Spleen (tissue), 11 donors: ENCODE data around the gene CLCF1. TPM values are rescaled to one million over a fixed set of nuclear protein-coding genes. Genes with fewer than 3 reads are reported as not detected.
A peak's percentile ranks its signal among the peaks of the same experiment; 100 is the strongest.
"Not testable (repeated sequence)": the region's sequence is repeated elsewhere in the genome, so short reads cannot be mapped to it uniquely, and the experiment has no call there.

Experiments used
- DNase-seq: peaks from one replicate; pipeline ENCODE4 v3.0.0-alpha.2; 2020
- H3K27ac ChIP-seq, 8 donors: fragments of 200-600 bp; sonication (generic) in 7 of 8; 1 replicate in 4 of 8; 2 replicates in 4 of 8; pipeline versions ENCODE4 v1.5.0 to v1.8.0; 2016 to 2021; ENCODE audit warnings: inconsistent platforms in 4 of 8, mild to moderate bottlenecking in 4 of 8, moderate library complexity in 1 of 8
- H3K27me3 ChIP-seq, 7 donors: fragments of 200-600 bp; sonication (generic) in 6 of 7; replicated peaks in 1 of 7; 1 replicate in 4 of 7; 2 replicates in 3 of 7; pipeline versions ENCODE4 v1.5.0 to v1.8.0; 2016 to 2021; ENCODE audit warnings: inconsistent platforms in 3 of 7, mild to moderate bottlenecking in 1 of 7
- H3K36me3 ChIP-seq, 6 donors: fragments of 200-600 bp; sonication (generic) in 5 of 6; 1 replicate in 4 of 6; 2 replicates in 2 of 6; pipeline versions ENCODE4 v1.5.0 to v1.8.0; 2016 to 2021; ENCODE audit warnings: inconsistent platforms in 2 of 6
- H3K4me1 ChIP-seq, 6 donors: fragments of 200-600 bp; sonication (generic) in 5 of 6; 1 replicate in 3 of 6; 2 replicates in 3 of 6; pipeline versions ENCODE4 v1.5.0 to v1.8.0; 2016 to 2021; ENCODE audit warnings: inconsistent platforms in 3 of 6
- H3K4me3 ChIP-seq, 8 donors: fragments of 200-600 bp; sonication (generic) in 7 of 8; 1 replicate in 4 of 8; 2 replicates in 4 of 8; pipeline versions ENCODE4 v1.5.0 to v1.8.0; 2016 to 2021; ENCODE audit warnings: inconsistent platforms in 4 of 8, mild to moderate bottlenecking in 4 of 8, moderate library complexity in 2 of 8
- H3K9me3 ChIP-seq, 8 donors: fragments of 200-600 bp; sonication (generic) in 7 of 8; 1 replicate in 4 of 8; 2 replicates in 4 of 8; pipeline versions ENCODE4 v1.5.0 to v1.8.0; 2016 to 2021; ENCODE audit warnings: inconsistent platforms in 4 of 8
- POLR2A ChIP-seq, 3 donors: fragments of 450-650 bp; IDR thresholded peaks; one replicate each; pipeline ENCODE4 v1.5.1; 2017; ENCODE audit warnings: antibody characterized with exemption in 3 of 3, mild to moderate bottlenecking in 1 of 3
- POLR2AphosphoS5 ChIP-seq, 3 donors: sonication (generic); formaldehyde crosslinking; IDR thresholded peaks; one replicate each; pipeline ENCODE4 v1.5.1; 2017; ENCODE audit warnings: antibody characterized with exemption in 3 of 3
- WGBS, 5 donors: extraction: QIAGEN DNeasy Blood & Tissue Kit in 3 of 5; methylation state at CpG; one replicate each; pipeline versions ENCODE4 v1.1.5 to v1.1.7; 2013 to 2018; 5-methylcytosine and 5-hydroxymethylcytosine counted together
- intact Hi-C: fragments of 100-400 bp; cut with DNase I; formaldehyde crosslinking; loops from one replicate; pipeline ENCODE4 v1.15.0; 2023; ENCODE audit warnings: low total_unique reads
- polyA plus RNA-seq, 3 donors: library from polyadenylated mRNA; stranded (reverse); fragments of 200-250 nt; gene quantifications; one replicate each; pipeline ENCODE4 v1.2.1, GENCODE V29; 2013
- total RNA-seq, 7 donors: library from RNA; depleted of rRNA in 3 of 7; stranded (reverse); fragments of >200 nt in 3 of 7; fragmentation: NEBNext Ultra II Directional in 4 of 7; extraction: Animal tissue kit (Norgen Biotek cat#: 25700) in 4 of 7; gene quantifications; one replicate each; pipeline versions ENCODE4 v1.1.0 to v1.2.1, GENCODE V29; 2016 to 2021
- TF ChIP-seq, protein P1 (sequence below), 11 experiments: fragments of 200-600 bp in 7 of 11; fragments of 450-650 bp in 4 of 11; sonication (generic) in 4 of 11; IDR thresholded peaks in 8 of 11; conservative IDR thresholded peaks in 3 of 11; 1 replicate in 7 of 11; 2 replicates in 4 of 11; pipeline versions ENCODE4 v1.4.0 to v1.8.0; 2016 to 2021; ENCODE audit warnings: antibody characterized with exemption in 11 of 11, inconsistent platforms in 4 of 11, mild to moderate bottlenecking in 1 of 11
- donor health status: healthy with polysubstance abuse.
- donor health status: DM: no; HTN: no; CAD: no; lungs with moderate emphysema.
- donor health status: DM: no; HTN: no; CAD: no.
- donor health status: Bipolar disorder and iron deficiency.
- donor health status: healthy.
- donor health status: DM: no; HTN: no; CAD: no.
- donor health status: DM: yes; HTN: yes; CAD: no.

The CLCF1 gene
- total and polyA plus RNA-seq, 10 donors: 4.3 to 13.7 (median 7.4) TPM

- Histone ChIP-seq H3K27ac (peak overlapping the region; percentile 64 to 99 (median 96)), H3K4me1 (peaks cover 52 to 95% (median 87%) of the 10 kb centered on the region in 6 donors)
Measured at GRCh38 chr11:67404515-67405195, 31.3 kb upstream of the CLCF1 start.

DNA sequence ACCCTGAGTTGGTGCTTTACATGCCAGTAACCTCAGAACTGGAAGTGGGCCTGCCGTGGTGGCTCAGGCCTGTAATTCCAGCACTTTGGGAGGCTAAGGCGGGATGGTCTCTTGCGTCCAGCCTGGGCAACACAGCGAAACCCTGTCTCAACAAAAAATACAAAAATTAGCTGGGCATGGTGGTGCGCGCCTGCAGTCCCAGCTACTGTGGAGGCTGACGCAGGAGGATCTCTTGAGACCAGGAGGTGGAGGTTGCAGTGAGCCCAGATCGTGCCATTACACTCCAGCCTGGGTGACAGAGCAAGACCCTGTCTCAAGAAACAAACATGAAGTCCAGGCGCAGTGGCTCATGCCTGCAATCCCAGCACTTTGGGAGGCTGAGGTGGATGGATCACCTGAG, 29.7 kb upstream of the CLCF1 start:
- peak; percentile 76 for DNase-seq
- peaks cover 50 to 95% (median 84%) of the 10 kb centered on the region in 6 donors for H3K4me1 ChIP-seq
- peaks cover 0 to 59% (median 32%) of the 10 kb centered on the region in 6 donors for H3K36me3 ChIP-seq
- H3K4me3 ChIP-seq: peak overlapping the region in 7 of 8 donors; percentile 69 to 91 (median 75)
- peak overlapping the region; percentile 70 to 99 (median 96) for H3K27ac ChIP-seq
- H3K27me3 ChIP-seq, H3K9me3 ChIP-seq, intact Hi-C loops: not testable (repeated sequence)
- WGBS, 5 donors: 78 to 91% (median 84%) methylated on average over 9 of the region's 9 CpGs

More at GRCh38 chr11:67404515-67405195, 31.3 kb upstream of the CLCF1 start:
- peak overlapping the region; percentile 56 to 91 (median 73) for H3K4me3 ChIP-seq
- WGBS, 5 donors: 36 to 51% (median 42%) methylated on average over 13 of the region's 13 CpGs
- no peaks in the 10 kb centered on the region for H3K9me3 ChIP-seq
- DNase-seq: peak; percentile 89
- intact Hi-C loops: no loop called here
- peaks cover 0 to 12% (median 0%) of the 10 kb centered on the region in 7 donors for H3K27me3 ChIP-seq
- peaks cover 0 to 53% (median 17%) of the 10 kb centered on the region in 6 donors for H3K36me3 ChIP-seq
- TF ChIP-seq, protein P1, sequence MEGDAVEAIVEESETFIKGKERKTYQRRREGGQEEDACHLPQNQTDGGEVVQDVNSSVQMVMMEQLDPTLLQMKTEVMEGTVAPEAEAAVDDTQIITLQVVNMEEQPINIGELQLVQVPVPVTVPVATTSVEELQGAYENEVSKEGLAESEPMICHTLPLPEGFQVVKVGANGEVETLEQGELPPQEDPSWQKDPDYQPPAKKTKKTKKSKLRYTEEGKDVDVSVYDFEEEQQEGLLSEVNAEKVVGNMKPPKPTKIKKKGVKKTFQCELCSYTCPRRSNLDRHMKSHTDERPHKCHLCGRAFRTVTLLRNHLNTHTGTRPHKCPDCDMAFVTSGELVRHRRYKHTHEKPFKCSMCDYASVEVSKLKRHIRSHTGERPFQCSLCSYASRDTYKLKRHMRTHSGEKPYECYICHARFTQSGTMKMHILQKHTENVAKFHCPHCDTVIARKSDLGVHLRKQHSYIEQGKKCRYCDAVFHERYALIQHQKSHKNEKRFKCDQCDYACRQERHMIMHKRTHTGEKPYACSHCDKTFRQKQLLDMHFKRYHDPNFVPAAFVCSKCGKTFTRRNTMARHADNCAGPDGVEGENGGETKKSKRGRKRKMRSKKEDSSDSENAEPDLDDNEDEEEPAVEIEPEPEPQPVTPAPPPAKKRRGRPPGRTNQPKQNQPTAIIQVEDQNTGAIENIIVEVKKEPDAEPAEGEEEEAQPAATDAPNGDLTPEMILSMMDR (IDR thresholded peaks at IDR 0.05 in 8 of 11, conservative IDR thresholded peaks at IDR 0.05 in 3 of 11): no peak
- TF ChIP-seq POLR2AphosphoS5 (IDR thresholded peaks at IDR 0.05) (peak; percentile 19 to 63 (median 60)), POLR2A (IDR thresholded peaks at IDR 0.05) (no peak)

DNA sequence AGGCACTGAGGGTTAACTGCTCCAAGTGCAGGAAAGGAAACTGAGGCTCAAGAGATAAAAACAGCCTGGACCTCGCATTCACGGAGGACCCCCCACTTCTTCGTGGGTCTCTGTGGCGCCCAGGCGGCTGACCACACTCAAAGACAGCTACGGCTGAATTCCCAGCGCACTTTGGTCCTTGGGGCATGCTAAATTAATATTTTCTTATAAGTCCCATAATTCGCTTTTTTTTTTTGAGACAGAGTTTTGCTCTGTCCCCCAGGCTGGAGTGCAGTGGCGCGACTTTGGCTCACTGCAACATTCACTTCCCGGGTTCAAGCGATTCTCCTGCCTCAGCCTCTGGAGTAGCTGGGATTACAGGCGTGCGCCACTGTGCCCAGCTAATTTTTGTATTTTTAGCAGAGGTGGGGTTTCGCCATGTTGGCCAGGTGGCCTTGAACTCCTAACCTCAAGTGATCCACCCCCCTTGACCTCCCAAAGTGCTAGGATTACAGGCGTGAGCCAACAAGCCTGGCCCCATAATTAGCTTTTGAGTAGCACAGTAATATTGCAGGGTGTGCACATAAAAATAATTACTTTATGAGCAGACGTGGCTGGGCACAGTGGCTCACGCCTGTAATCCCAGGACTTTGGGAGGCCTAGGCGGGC, 28.9 kb upstream of the CLCF1 start:
- H3K27me3 ChIP-seq, DNase-seq, intact Hi-C loops, H3K9me3 ChIP-seq: not testable (repeated sequence)
- WGBS, 5 donors: 39 to 46% (median 43%) methylated on average over 19 of the region's 19 CpGs
- H3K4me1 ChIP-seq: peaks cover 45 to 95% (median 84%) of the 10 kb centered on the region in 6 donors
- H3K4me3 ChIP-seq: peak overlapping the region in 7 of 8 donors; percentile 30 to 99 (median 88)
- H3K27ac ChIP-seq: peak overlapping the region; percentile 72 to 99 (median 96)
- H3K36me3 ChIP-seq: peaks cover 0 to 59% (median 40%) of the 10 kb centered on the region in 6 donors

DNA sequence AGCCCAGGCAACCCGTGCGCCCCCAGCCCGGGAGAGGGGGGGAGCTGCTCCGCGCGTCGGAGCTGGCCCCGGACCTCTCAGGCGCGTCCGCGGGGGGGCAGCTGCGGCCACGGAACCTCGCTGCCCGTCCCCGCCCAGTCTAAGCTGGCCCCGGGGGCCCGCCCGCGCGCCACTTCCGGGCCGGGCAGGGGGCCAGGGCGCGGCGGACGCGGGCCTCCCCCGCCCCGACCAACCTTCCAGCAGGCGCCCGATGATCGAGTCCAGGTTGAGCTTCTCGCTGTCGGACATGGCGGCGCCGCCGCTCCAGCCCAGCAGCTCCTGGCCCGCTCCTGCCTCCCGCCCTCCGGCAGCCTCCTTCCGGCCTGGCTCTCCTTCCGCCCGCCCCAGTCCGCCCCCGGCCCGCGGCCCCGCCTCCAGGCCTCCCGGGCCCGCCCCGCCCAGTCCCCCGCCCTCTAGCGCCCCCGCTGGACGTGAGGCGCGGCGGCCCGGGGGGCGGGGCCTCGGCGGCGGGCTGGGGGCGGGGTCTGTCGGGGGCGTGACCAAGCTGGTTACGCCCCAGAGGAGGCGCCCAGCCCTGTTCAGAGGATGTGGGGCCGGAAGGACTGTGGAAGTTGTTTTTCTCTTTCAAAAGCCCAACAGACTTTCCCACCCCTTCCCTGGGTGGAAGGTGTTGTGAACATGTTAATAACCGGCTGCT, 28.2 kb upstream of the CLCF1 start, which contains the start of gene PPP1CA:
Gene PPP1CA, minus strand, starts transcription at position 364 of the 697 bp plus-strand sequence. Its CDS starts 76 bp downstream, at position 288.
- Histone ChIP-seq H3K4me1 (peaks cover 45 to 95% (median 84%) of the 10 kb centered on the region in 6 donors), H3K36me3 (peaks cover 0 to 59% (median 43%) of the 10 kb centered on the region in 6 donors), H3K4me3 (peak within 1 kb of the TSS; percentile 67 to 99 (median 88)), H3K9me3 (no peaks in the 10 kb centered on the region), H3K27ac (peak within 1 kb of the TSS; percentile 72 to 99 (median 96)), H3K27me3 (peaks cover 0 to 3% (median 0%) of the 10 kb centered on the region in 7 donors)
- DNase-seq: peak; percentile 98
- intact Hi-C loops: no loop called here
- peak; percentile 86 to 90 (median 88) for TF ChIP-seq POLR2AphosphoS5 (IDR thresholded peaks at IDR 0.05)
- TF ChIP-seq POLR2A (IDR thresholded peaks at IDR 0.05): peak in 2 of 3 donors; percentile 52 to 77
- TF ChIP-seq, protein P1 (IDR thresholded peaks at IDR 0.05 in 8 of 11, conservative IDR thresholded peaks at IDR 0.05 in 3 of 11): peak in 8 of 11 experiments; percentile 24 to 96 (median 86)
- 0 to 1% (median 0%) methylated on average over 19 to 73 of the region's 73 CpGs for WGBS, 5 donors
